Endothelial cell of umbilical vein (primary cell): ENCODE results near the gene GPAT2. TPM values are rescaled to one million over a fixed set of nuclear protein-coding genes. Genes with fewer than 3 reads are reported as not detected.
"Not testable (repeated sequence)": the region's sequence is repeated elsewhere in the genome, so short reads cannot be mapped to it uniquely, and the experiment has no call there.

Experiments used
- Bru-seq: library from RNA; stranded (reverse); fragments of 400-500 nt; gene quantifications from one replicate; lab custom pipeline; 2021; lab: Mats Ljungman, UMichigan
- BruChase-seq, 2 experiments: library from RNA; stranded (reverse); fragments of 400-500 nt; gene quantifications; one replicate each; lab custom pipeline; 2021; lab: Mats Ljungman, UMichigan
- BruUV-seq: library from RNA; stranded (reverse); fragments of 400-500 nt; replicated peaks from 2 replicates; lab custom pipeline; 2021; lab: Mats Ljungman, UMichigan
- CTCF ChIA-PET: fragments of 300-600, 350-600 bp; sonication (Branson Sonifier 250); formaldehyde crosslinking; loops from one replicate; lab custom pipeline; 2021; ENCODE audit warnings: antibody characterized with exemption, inconsistent platforms; lab: Charles Lee
- POLR2A ChIA-PET: fragments of 300-600, 350-600 bp; sonication (Branson Sonifier 250); formaldehyde crosslinking; loops from one replicate; lab custom pipeline; 2021; ENCODE audit warnings: antibody characterized with exemption, inconsistent platforms; lab: Charles Lee
- DNase-seq: peaks from one replicate; pipeline ENCODE4 v3.0.0-alpha.2; 2011; ENCODE audit warnings: low read depth, low spot score
- FAIRE-seq: peaks from 2 replicates; lab custom pipeline; 2011; peaks lifted over from hg19 to GRCh38; lab: Jason Lieb, UNC
- H2AFZ ChIP-seq: 2 replicates; pipeline ENCODE4 v1.6.0; 2012; ENCODE audit warnings: low read depth, low read length, control low read depth, inconsistent platforms
- H3K27ac ChIP-seq: 2 replicates; pipeline ENCODE4 v1.5.1; 2011; ENCODE audit warnings: low read depth, mild to moderate bottlenecking, control low read depth, low read length, moderate library complexity; ENCODE audit not compliant: insufficient read depth
- H3K27me3 ChIP-seq, 2 experiments: 2 replicates each; pipeline versions ENCODE4 v1.6.0 to v1.6.1; 2011; ENCODE audit warnings: low read length in 2 of 2, mixed read lengths in 1 of 2; ENCODE audit not compliant: control insufficient read depth in 2 of 2, insufficient read depth in 2 of 2
- H3K36me3 ChIP-seq, 2 experiments: 2 replicates in 1 of 2; 3 replicates in 1 of 2; pipeline ENCODE4 v1.5.1; 2011; ENCODE audit warnings: low read length in 2 of 2, mild to moderate bottlenecking in 1 of 2, moderate library complexity in 1 of 2; ENCODE audit not compliant: control insufficient read depth in 2 of 2, insufficient read depth in 2 of 2; ENCODE audit errors: extremely low read depth in 1 of 2
- H3K4me1 ChIP-seq: 3 replicates; pipeline ENCODE4 v1.5.1; 2011; ENCODE audit warnings: mild to moderate bottlenecking, low read length; ENCODE audit not compliant: control insufficient read depth, insufficient read depth; ENCODE audit errors: extremely low read depth
- H3K4me2 ChIP-seq: 2 replicates; pipeline ENCODE4 v1.6.1; 2011; ENCODE audit warnings: low read length, control low read depth, mixed read lengths; ENCODE audit not compliant: insufficient read depth
- H3K4me3 ChIP-seq, 3 experiments: fragments of 200-600 bp in 1 of 3; sonication (generic), shearing (Covaris generic) in 1 of 3; replicated peaks in 1 of 3; 2 replicates each; pipeline ENCODE4 v1.5.1; 2011 to 2016; ENCODE audit warnings: control low read depth in 3 of 3, low read length in 3 of 3, mild to moderate bottlenecking in 2 of 3, inconsistent platforms in 1 of 3, low read depth in 1 of 3, moderate library complexity in 1 of 3; ENCODE audit not compliant: insufficient read depth in 1 of 3
- H3K79me2 ChIP-seq: 2 replicates; pipeline ENCODE4 v1.6.0; 2012; ENCODE audit warnings: low read length, inconsistent platforms; ENCODE audit not compliant: control insufficient read depth, insufficient read depth
- H3K9ac ChIP-seq: replicated peaks from 2 replicates; pipeline ENCODE3; 2011; ENCODE audit warnings: low read length, control low read depth; ENCODE audit not compliant: insufficient read depth; ENCODE audit errors: extremely low read depth
- H3K9me1 ChIP-seq: replicated peaks from 3 replicates; pipeline ENCODE4 v1.6.0; 2011; ENCODE audit warnings: mild to moderate bottlenecking, low read length; ENCODE audit not compliant: control insufficient read depth, insufficient read depth; ENCODE audit errors: extremely low read depth
- H3K9me3 ChIP-seq: replicated peaks from 2 replicates; pipeline ENCODE4 v1.5.1; 2012; ENCODE audit warnings: low read length, inconsistent platforms; ENCODE audit not compliant: control insufficient read depth, insufficient read depth
- H4K20me1 ChIP-seq: replicated peaks from 2 replicates; pipeline ENCODE3; 2011; ENCODE audit warnings: mild to moderate bottlenecking, low read length; ENCODE audit not compliant: control insufficient read depth, insufficient read depth; ENCODE audit errors: extremely low read depth
- CTCF ChIP-seq, 2 donors: IDR thresholded peaks; 1 replicate in 1 of 2; 2 replicates in 1 of 2; pipeline ENCODE4 v1.5.1; 2011; ENCODE audit warnings: low read length in 2 of 2, mild to moderate bottlenecking in 2 of 2, moderate library complexity in 2 of 2, control low read depth in 1 of 2, inconsistent platforms in 1 of 2, low read depth in 1 of 2; ENCODE audit not compliant: insufficient read depth in 1 of 2; ENCODE audit errors: extremely low read depth in 1 of 2
- EZH2 ChIP-seq: IDR thresholded peaks from 2 replicates; pipeline ENCODE4 v1.6.1; 2012; ENCODE audit warnings: borderline replicate concordance, low read depth, mild to moderate bottlenecking, moderate library complexity, low read length, inconsistent platforms; ENCODE audit not compliant: severe bottlenecking
- GATA2 ChIP-seq: IDR thresholded peaks from 2 replicates; pipeline ENCODE4 v1.7.0; 2011; ENCODE audit warnings: low read depth, mild to moderate bottlenecking, moderate library complexity, mixed read lengths, low read length; ENCODE audit not compliant: insufficient read length, insufficient read depth
- JUN ChIP-seq: IDR thresholded peaks from 2 replicates; pipeline ENCODE4 v1.6.1; 2011; ENCODE audit warnings: borderline replicate concordance, low read depth; ENCODE audit not compliant: insufficient read length, insufficient read depth
- MAX ChIP-seq: IDR thresholded peaks from 2 replicates; pipeline ENCODE4 v1.6.1; 2011; ENCODE audit not compliant: insufficient read depth, insufficient read length
- MYC ChIP-seq: IDR thresholded peaks from one replicate; pipeline ENCODE4 v1.6.1; 2011; ENCODE audit warnings: mild to moderate bottlenecking, low read depth, low read length
- POLR2A ChIP-seq: IDR thresholded peaks from 2 replicates; pipeline ENCODE4 v1.6.1; 2012; ENCODE audit warnings: low read depth, mild to moderate bottlenecking, control low read depth, low read length
- POLR2AphosphoS5 ChIP-seq: IDR thresholded peaks from 2 replicates; pipeline ENCODE4 v1.6.1; 2012; ENCODE audit warnings: low read depth, mild to moderate bottlenecking, control low read depth, low read length, moderate library complexity; ENCODE audit not compliant: insufficient read depth
- dilution Hi-C: fragments of 300-500 bp; cut with MboI; formaldehyde crosslinking; loops from one replicate; pipeline ENCODE4 v1.15.0; 2019; ENCODE audit warnings: low sequenced_read_pairs; ENCODE audit not compliant: extremely low pct_ligation_motif_present
- intact Hi-C: fragments of 100-400 bp; cut with micrococcal nuclease; formaldehyde crosslinking; loops from one replicate; pipeline ENCODE4 v1.10.0; 2022
- long read RNA-seq: library from polyadenylated mRNA; stranded (forward); transcript quantifications from one replicate; pipeline ENCODE4 v2.0.0, GENCODE V29; 2021
- polyA minus RNA-seq, 3 experiments: library from RNA; depleted of rRNA, polyadenylated mRNA; stranded (reverse); fragments of >200 nt; gene quantifications; 1 replicate in 1 of 3; 2 replicates in 2 of 3; pipeline ENCODE4 v1.2.3, GENCODE V29; 2011
- polyA plus RNA-seq, 4 experiments: library from polyadenylated mRNA; depleted of rRNA in 3 of 4; stranded (reverse) in 3 of 4; unstranded in 1 of 4; fragments of >200 nt; gene quantifications; 2 replicates each; pipeline versions ENCODE4 v1.2.1 to v1.2.3, GENCODE V29; 2011 to 2012; ENCODE audit warnings: missing spikeins in 1 of 4
- total RNA-seq: library from RNA; stranded (reverse); gene quantifications from 2 replicates; pipeline ENCODE4 v1.2.3, GENCODE V29; 2021

The GPAT2 gene
- total RNA-seq (6.6 and 14.2 TPM in 2 replicates), polyA plus RNA-seq (10.3 and 11.1 TPM in 2 replicates), polyA minus RNA-seq (8.6 and 8.8 TPM in 2 replicates), Bru-seq, nascent RNA (percentile 23 among the genes with signal in this experiment), BruChase-seq, experiment 1, labeled RNA remaining after a 6-hour chase (percentile 29 among the genes with signal in this experiment), BruChase-seq, experiment 2, labeled RNA remaining after a 2-hour chase (percentile 30 among the genes with signal in this experiment)
- polyA plus RNA-seq (2011; cell fraction: cytosol; rRNA removed), result 8.8 and 8.9 TPM in 2 replicates
- 36.6 TPM in 2 replicates for polyA plus RNA-seq (2011; cell fraction: nucleus; rRNA removed)
- 0.55 and 0.62 TPM in 2 replicates for polyA plus RNA-seq (2012)
- not detected for polyA minus RNA-seq (2011; cell fraction: cytosol; rRNA and poly(A)+ RNA removed)
- 5.4 and 6.4 TPM in 2 replicates for polyA minus RNA-seq (2011; cell fraction: nucleus; rRNA and poly(A)+ RNA removed)
- long read RNA-seq, partial matches to known transcripts, result 7 of 54 reads
- long read RNA-seq, other reads (novel, unspliced or antisense), result 46 of 54 reads

- H2AFZ ChIP-seq, intact Hi-C loops, H3K9ac ChIP-seq, H3K36me3 ChIP-seq, H3K4me1 ChIP-seq, H3K4me3 ChIP-seq, H4K20me1 ChIP-seq, H3K9me1 ChIP-seq, H3K4me2 ChIP-seq, H3K27me3 ChIP-seq, H3K27ac ChIP-seq, BruUV-seq, DNase-seq, H3K9me3 ChIP-seq, POLR2A ChIA-PET, dilution Hi-C loops, H3K79me2 ChIP-seq, CTCF ChIA-PET: not testable (repeated sequence)
- peak; percentile 8 for FAIRE-seq
Measured at GRCh38 chr2:96034792-96035191, at the start of gene GPAT2. TSS of gene GPAT2 (minus strand) at chr2:96034916. CDS start at chr2:96032359, 2,557 bp downstream.

GRCh38 chr2:96083989-96084857 lies 49.5 kb upstream of the GPAT2 start:
- DNase-seq (no peak), FAIRE-seq (no peak)
- Histone ChIP-seq H3K36me3 (no peaks in the 10 kb centered on the region), H3K9me1 (no peaks in the 10 kb centered on the region), H3K79me2 (no peaks in the 10 kb centered on the region), H3K27me3 (peaks cover 2 to 4% of the 10 kb centered on the region in 2 experiments), H3K9me3 (no peaks in the 10 kb centered on the region), H3K4me1 (no peaks in the 10 kb centered on the region), H3K27ac (no peak overlapping the region), H3K4me2 (no peak overlapping the region), H4K20me1 (no peaks in the 10 kb centered on the region), H2AFZ (no peak overlapping the region), H3K9ac (no peak overlapping the region), H3K4me3 (no peak overlapping the region)
- CTCF ChIA-PET, result no interaction called here
- no TSS peak for BruUV-seq
- intact Hi-C loops, result no loop called here
- dilution Hi-C loops, result no loop called here
- TF ChIP-seq JUN, result no peak
- TF ChIP-seq POLR2AphosphoS5, result no peak
- TF ChIP-seq GATA2, result no peak
- TF ChIP-seq POLR2A, result no peak
- TF ChIP-seq MAX, result no peak
- TF ChIP-seq EZH2, result no peak
- TF ChIP-seq MYC, result no peak
- no peak for TF ChIP-seq CTCF (IDR thresholded peaks at IDR 0.05; ENCODE audit: extremely low read depth in 1 of 2, insufficient read depth in 1 of 2, low read depth in 1 of 2, low read length in 2 of 2)
- POLR2A ChIA-PET, result no interaction called here
